ENCODE measurements around the gene TBL1X. TPM values are rescaled to one million over a fixed set of nuclear protein-coding genes. Genes with fewer than 3 reads are reported as not detected.

The TBL1X gene
- total and polyA plus RNA-seq, 2 of the 4 experiments (the other 2 are of a cell fraction) = 16.2 to 20.8 TPM

GRCh38 chrX:9438933-9439494 lies 25.8 kb upstream of the TBL1X start:
- ChIA-PET CTCF (no interaction called here), POLR2A (ENCODE audit: unreplicated experiment) (no interaction called here)
- no TSS peak for BruUV-seq (replicated peaks)
- no peaks in the 10 kb centered on the region for H3K36me3 ChIP-seq (ENCODE audit: control insufficient read depth, insufficient read depth, low read length)
- DNase-seq = peak; percentile 46
- no peaks in the 10 kb centered on the region for H3K27me3 ChIP-seq (ENCODE audit: control insufficient read depth, insufficient read depth, low read length)
- H2AK5ac ChIP-seq (ENCODE audit: low read depth, low read length) = no peak overlapping the region
- H3K4me3 ChIP-seq (ENCODE audit: insufficient read depth, low read depth, low read length) = no peak overlapping the region
- no peak overlapping the region for H4K8ac ChIP-seq (ENCODE audit: low read depth in 2 of 2, low read length in 2 of 2)
- no peaks in the 10 kb centered on the region for H3K9me1 ChIP-seq (ENCODE audit: insufficient read depth, low read length)
- H3K4me2 ChIP-seq (ENCODE audit: low read depth, low read length) = no peak overlapping the region
- H3K4me1 ChIP-seq (ENCODE audit: control insufficient read depth, insufficient read depth, low read length) = peaks cover 1% of the 10 kb centered on the region; the same call in 1 of the 2 replicates
- H2AK9ac ChIP-seq (replicated peaks; ENCODE audit: low read depth, low read length, poor library complexity) = no peak overlapping the region
- H3K18ac ChIP-seq (ENCODE audit: low read depth, low read length) = no peak overlapping the region
- no peak overlapping the region for H4K91ac ChIP-seq (ENCODE audit: insufficient read depth, low read depth, low read length)
- H3K27ac ChIP-seq (ENCODE audit: insufficient read depth, low read length) = no peak overlapping the region
- H3K9me3 ChIP-seq (ENCODE audit: control insufficient read depth, insufficient read depth, low read length) = no peaks in the 10 kb centered on the region
- H3K56ac ChIP-seq (ENCODE audit: extremely low read depth, insufficient read depth, low read length) = no peak overlapping the region
- H2AFZ ChIP-seq (replicated peaks; ENCODE audit: low read length, poor library complexity) = no peak overlapping the region
- H3K23ac ChIP-seq (ENCODE audit: low read depth, low read length) = no peak overlapping the region
- WGBS, 2 experiments (ENCODE audit: extremely low coverage in 2 of 2, insufficient read length in 1 of 2) = no CpG with 5 or more reads among the region's 3 CpGs
- no peaks in the 10 kb centered on the region for H4K20me1 ChIP-seq (ENCODE audit: insufficient read depth, low read length)
- H2BK20ac ChIP-seq (ENCODE audit: low read depth, low read length) = no peak overlapping the region
- in situ Hi-C loops (cut with MboI; ENCODE audit: low sequenced_read_pairs) = no loop called here
- no peak overlapping the region for H4K5ac ChIP-seq (ENCODE audit: low read depth, low read length)
- H3K9ac ChIP-seq (ENCODE audit: low read depth, low read length) = no peak overlapping the region
- ATAC-seq (ENCODE audit: low read depth) = peak; percentile 44
- no peak overlapping the region for H3K4ac ChIP-seq (ENCODE audit: low read depth, low read length)
- H2BK120ac ChIP-seq (ENCODE audit: low read depth, low read length) = no peak overlapping the region
- no peak for TF ChIP-seq ELK1 (IDR thresholded peaks at IDR 0.05; ENCODE audit: borderline replicate concordance, low read depth, low read length)
- no peak for TF ChIP-seq RCOR1 (IDR thresholded peaks at IDR 0.05; ENCODE audit: insufficient replicate concordance, low read length)
- no peak for TF ChIP-seq BHLHE40 (IDR thresholded peaks at IDR 0.05; ENCODE audit: low read depth, low read length)
- no peak for TF ChIP-seq RFX5 (IDR thresholded peaks at IDR 0.05; ENCODE audit: low read depth, low read length)
- no peak for TF ChIP-seq FOS (IDR thresholded peaks at IDR 0.05; ENCODE audit: low read depth, low read length)
- TF ChIP-seq MXI1 (IDR thresholded peaks at IDR 0.05; ENCODE audit: borderline replicate concordance, low read depth, low read length) = no peak
- no peak for TF ChIP-seq SMC3 (IDR thresholded peaks at IDR 0.05; ENCODE audit: low read depth, low read length)
- TF ChIP-seq MAZ (IDR thresholded peaks at IDR 0.05; ENCODE audit: borderline replicate concordance, low read depth, low read length) = no peak
- no peak for TF ChIP-seq RAD21 (IDR thresholded peaks at IDR 0.05; ENCODE audit: low read length)
- TF ChIP-seq POLR2A (IDR thresholded peaks at IDR 0.05; ENCODE audit: low read depth, low read length) = no peak
- TF ChIP-seq CHD1 (IDR thresholded peaks at IDR 0.05; ENCODE audit: low read depth, low read length) = no peak
- no peak for TF ChIP-seq MAFK (IDR thresholded peaks at IDR 0.05; ENCODE audit: low read depth, low read length)
- TF ChIP-seq CTCF (conservative IDR thresholded peaks at IDR 0.05; ENCODE audit: low read depth, low read length) = no peak
- no peak for TF ChIP-seq NFE2L2 (IDR thresholded peaks at IDR 0.05; ENCODE audit: low read depth, low read length)
- TF ChIP-seq USF2 (IDR thresholded peaks at IDR 0.05; ENCODE audit: low read depth, low read length) = no peak
- no peaks in the 10 kb centered on the region for H3K79me1 ChIP-seq (ENCODE audit: low read depth in 1 of 2, low read length in 2 of 2)
- dilution Hi-C loops (cut with HindIII; ENCODE audit: low sequenced_read_pairs, unreplicated experiment) = no loop called here
- H2BK15ac ChIP-seq (ENCODE audit: low read depth, low read length) = no peak overlapping the region
- H2BK5ac ChIP-seq (ENCODE audit: low read depth, low read length, poor library complexity, severe bottlenecking) = no peak overlapping the region
- H3K14ac ChIP-seq (replicated peaks; ENCODE audit: low read depth, low read length) = no peak overlapping the region
- intact Hi-C loops (cut with micrococcal nuclease) = no loop called here

All from IMR-90 (cell line).